Stimulated activated CD8-positive, alpha-beta memory T cell treated with anti-CD3 and anti-CD28 coated beads, Interleukin-12 subunit alpha, Interleukin-12 subunit beta, amount 100 ng/mL, for 24 hours (primary cell): Measurements from ENCODE around the gene COL6A1.
"Not testable (repeated sequence)": the region's sequence is repeated elsewhere in the genome, so short reads cannot be mapped to it uniquely, and the experiment has no call there.

Experiments
- DNase-seq: peaks from one replicate; pipeline ENCODE4 v3.0.0-alpha.2; 2020; ENCODE audit errors: extremely low read depth

Gene COL6A1

GRCh38 chr21:46029186-46029924 is 47.8 kb downstream of the COL6A1 start:
- DNase-seq, result no peak

GRCh38 chr21:46031484-46031883 is 49.9 kb downstream of the COL6A1 start:
- no peak for DNase-seq

DNA sequence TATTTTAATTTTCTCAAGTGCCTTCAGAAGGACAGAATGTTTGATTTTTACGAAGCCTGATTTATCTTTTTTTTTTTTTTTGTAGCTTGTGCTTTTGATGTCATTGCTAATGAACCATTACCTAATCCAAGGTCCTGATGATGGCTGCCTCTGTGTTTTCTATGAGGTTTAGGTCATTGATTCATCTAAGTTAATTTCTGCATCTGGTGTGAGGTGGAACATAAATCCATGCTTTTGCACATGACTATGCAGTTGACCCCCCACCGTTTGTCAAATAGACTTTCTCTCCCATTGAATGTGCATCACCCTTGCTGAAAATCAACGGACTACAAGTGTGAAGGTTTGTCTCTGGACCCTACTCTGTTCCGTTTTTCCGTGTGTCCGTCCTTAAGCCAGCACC is 50.5 kb downstream of the COL6A1 start:
- DNase-seq, result no peak

DNA sequence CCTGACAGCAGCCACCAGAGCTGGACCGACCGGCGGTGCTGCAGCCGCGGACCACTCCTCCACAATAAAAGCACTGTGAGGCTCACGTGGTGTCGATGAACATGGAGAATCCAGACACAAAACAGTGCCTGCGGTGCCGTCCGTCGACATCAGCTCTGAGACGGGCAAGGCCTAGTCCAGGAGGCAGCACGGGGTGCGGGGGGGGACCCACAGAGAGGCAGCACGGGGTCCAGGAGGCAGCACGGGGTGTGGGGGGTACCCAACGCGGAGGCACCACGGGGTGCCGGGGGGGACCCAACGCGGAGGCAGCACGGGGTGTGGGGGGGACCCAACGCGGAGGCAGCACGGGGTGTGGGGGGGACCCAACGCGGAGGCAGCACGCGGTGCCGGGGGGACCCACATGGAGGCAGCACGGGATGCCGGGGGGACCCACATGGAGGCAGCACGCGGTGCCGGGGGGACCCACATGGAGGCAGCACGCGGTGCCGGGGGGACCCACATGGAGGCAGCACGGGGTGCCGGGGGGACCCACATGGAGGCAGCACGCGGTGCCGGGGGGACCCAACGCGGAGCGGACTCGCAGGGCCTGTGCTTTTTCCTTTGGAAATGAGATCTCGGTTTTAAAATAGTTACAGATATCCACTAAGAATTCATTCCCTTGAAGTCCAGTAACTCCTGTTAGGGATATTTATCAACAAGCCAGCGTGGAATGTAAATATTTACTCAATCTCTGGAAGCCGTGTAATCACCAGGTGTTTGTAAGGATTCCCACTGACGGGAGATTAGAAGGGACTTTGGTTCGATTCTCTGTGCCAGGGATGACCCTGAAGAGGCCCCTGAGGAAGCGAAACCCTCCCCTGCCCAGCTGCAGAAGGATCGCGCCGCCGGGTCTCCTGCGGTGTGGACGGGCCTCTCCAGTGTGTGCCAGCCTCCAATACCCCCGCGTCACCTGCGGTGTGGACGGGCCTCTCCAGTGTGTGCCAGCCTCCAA is 52.1 kb downstream of the COL6A1 start:
- DNase-seq, result no peak

GRCh38 chr21:46035809-46036695 is 54.5 kb downstream of the COL6A1 start:
- DNase-seq, result no peak

DNA sequence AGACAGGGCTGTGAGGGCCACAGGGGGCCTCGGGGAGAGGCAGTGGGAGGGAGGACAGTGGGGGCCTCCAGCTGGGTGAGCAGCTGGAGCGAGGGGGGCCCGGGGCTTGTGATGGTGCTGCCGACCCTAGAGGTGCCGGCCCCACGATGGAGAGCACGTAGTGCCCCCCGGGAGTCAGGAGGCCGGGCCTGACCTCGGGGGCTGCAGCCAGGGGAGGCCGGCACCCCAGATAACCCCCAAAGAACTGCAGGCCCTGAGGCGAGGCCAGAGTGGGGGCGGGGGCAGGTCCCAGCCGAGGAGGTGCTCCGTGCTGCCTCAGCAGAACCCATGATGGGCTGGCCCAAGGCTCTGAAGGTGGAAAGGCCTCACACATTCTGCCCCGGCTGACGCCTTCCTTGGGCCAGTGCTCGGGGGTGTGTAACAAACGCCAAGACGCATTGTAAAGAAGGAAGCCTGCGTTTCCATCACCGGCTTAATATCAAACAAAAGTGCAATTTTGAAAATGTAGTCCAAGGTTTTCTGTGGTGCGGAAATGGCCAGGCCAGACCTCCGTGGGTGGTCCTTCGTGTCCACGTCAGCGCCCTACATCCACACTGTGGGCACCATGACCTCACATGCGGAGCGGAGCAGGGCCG is 55.2 kb downstream of the COL6A1 start:
- no peak for DNase-seq

DNA sequence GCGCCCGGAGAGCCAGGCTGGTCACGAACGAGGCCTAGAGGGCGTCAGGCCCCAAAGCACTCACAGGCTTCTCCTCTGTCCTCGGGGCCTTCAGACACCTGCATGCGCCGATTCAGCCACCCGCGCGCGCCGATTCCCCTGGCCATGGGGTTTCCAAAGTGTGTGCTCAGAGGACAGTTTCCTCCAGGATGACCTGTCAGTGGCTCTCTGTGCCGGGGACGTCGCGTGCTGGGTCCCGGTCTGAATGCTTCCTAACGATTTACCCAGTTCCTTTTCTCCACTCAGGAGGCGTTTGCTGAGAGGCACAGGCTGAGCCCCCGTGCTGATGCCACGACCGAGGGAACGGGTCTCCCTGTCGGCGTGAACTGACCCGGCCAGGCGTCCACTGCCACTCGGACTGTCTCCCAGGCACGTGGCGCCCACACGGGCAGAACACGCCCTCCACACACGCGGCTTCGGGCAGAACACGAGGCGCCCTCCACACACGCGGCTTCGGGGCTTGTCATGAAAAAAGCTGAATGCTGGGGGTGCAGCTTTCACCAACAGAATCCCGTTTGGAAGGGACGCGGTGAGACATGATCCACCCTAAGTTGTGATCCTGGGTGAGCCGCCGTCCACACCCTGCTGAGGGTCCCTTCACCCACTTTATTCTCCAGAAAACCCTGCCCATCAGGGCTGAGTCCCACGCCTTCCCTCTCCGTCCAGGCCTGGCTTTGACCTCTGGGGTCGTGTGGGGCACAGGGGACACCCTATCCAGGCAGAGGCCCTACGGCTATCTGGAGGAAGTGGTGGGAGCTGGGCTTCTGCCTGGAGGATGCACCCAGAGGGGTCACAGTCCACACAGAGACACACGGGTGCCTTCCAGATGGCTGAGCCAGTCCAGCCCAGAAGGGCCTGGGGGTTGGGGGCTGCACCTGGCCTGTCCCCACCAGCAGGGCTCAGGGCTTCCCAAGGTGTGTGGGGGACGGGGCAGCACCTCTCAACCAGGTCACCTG is 56.1 kb downstream of the COL6A1 start:
- no peak for DNase-seq

DNA sequence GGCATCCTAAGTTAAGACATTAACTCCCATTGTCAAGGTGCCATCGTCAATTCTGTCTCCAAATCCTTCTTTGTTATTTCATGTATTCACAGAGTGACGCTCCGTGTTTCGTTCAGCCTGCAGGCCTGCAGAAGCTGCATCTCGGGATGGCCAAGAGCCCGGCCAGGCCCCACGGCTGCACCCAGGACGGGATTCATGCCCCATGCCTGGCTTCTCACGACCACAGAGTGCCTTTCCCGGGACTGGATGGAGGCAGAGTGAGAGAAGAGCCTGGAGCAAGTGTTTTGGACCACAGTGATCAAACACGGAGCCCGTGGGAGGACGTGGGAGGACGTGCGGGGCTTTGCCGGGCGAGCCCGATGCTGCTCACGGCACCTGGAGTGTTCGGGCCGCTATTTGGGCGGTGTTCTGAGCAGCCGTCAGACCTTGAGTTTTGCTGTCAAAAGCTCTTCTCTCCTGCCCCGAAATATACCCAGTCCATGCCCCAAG is 56.8 kb downstream of the COL6A1 start:
- no peak for DNase-seq

DNA sequence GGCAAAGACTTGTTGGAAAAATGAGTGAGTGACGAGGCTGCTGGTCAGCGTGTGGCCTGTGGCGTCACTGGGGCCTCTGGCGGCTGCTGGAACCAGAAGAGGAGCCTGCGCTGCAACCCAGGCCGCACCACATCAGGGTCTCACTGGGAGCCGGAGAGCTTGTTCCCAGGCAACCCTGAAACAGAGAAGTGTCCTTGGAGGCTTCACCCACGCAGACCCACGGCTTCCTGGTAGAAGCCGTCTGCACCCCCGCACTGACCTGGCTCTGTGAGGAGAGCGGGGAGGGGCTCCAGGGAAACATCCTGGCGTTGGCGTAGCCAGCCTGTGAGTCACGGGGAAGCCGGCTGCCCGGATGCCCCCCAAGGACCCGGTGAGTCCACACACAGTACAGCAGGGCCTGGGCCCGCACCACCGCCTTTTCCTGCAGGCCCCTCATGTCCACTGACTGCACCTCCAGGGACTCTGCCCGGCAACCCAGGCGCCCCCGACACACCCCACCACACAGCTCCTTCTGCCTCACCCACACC is 57.4 kb downstream of the COL6A1 start:
- no peak for DNase-seq

GRCh38 chr21:46039891-46040660 is 58.5 kb downstream of the COL6A1 start:
- DNase-seq, result no peak

DNA sequence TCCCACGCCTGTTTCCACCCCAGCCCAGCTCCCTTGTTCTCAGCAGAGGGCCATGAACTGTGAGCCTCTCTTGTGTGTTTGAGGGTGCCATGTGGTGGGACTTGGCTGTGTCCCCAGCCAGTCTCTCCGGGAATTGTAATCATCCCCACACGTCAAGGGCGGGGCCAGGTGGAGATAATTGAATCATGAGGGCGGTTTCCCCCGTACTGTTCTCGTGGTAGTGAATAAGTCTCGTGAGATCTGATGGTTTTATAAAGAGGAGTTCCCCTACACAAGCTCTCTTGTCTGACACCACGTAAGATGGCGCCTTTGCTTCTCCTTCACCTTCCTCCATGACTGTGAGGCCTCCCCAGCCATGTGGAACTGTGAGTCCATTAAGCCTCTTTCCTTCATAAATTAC is 59.1 kb downstream of the COL6A1 start:
- DNase-seq, result no peak

DNA sequence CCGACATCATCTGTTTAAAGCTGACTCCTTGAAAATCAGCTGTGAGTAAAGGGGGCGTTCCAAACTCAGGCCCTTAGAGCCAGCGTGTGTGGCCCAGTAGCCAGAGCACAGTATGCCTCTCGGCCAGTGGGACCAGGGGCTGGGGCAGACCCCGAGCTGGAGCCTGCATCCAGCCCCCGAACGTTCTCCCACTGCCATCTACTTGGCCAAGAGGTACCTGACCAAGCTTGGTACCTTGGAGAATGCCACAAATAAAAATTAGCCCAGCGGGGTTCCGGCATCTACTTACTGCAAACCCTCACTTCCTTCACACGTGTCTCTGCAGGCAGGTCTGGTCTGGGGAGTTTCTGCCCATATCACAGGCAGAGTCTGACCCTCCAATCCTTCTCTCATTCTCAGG is 59.6 kb downstream of the COL6A1 start:
- no peak for DNase-seq

DNA sequence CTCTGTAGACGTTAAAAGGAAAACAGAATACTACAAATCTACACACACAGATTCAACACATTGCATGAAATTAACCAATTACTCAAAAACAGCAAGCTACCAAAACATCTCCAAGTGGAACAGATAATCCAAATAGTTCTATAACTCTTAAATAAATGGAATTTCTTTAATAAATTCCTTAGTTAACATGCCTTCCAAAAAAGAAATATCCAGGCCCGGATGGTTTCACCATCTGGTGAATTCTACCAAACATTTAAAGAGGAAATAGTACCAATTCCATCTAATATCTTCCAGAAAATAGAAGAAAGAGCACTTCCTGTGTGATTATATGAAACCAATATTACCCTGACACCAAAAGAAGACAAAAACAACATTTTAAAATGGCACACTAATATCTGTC is 63.6 kb downstream of the COL6A1 start:
- DNase-seq, result no peak

GRCh38 chr21:46046471-46046870 is 64.9 kb downstream of the COL6A1 start:
- no peak for DNase-seq

DNA sequence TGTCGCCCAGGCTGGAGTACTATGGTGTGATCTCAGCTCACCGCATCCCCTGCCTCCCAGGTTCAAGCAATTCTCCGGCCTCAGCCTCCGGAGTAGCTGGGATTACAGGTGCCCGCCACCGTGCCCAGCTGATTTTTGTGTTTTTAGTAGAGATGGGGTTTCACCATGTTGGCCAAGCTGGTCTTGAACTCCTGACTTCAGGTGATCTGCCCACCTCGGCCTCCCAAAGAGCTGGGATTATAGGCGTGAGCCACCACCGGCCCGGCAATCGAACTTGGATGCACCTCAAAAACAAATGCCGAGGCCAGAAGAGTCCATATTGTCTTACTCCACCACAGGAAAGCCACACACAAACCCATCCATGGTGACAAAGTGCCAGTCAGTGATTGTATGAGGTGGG is 65.3 kb downstream of the COL6A1 start:
- DNase-seq, result not testable (repeated sequence)

- DNase-seq, result no peak
These were observed 67.6 kb downstream of the COL6A1 start for GRCh38 chr21:46048926-46049889.

GRCh38 chr21:46049890-46050667 is 68.5 kb downstream of the COL6A1 start:
- DNase-seq, result no peak
